A549 treated with AZD9567 at 1 μM for 4 hours (cell line): ENCODE data around the gene BAHCC1. TPM values are rescaled to one million over a fixed set of nuclear protein-coding genes. Genes with fewer than 3 reads are reported as not detected.

Source experiments
- total RNA-seq: library from RNA; stranded (reverse); fragments of 200-300 nt; extraction: Qiagen RNA extraction; gene quantifications from 5 replicates; pipeline ENCODE4 v1.2.3, GENCODE V29; 2022; ENCODE audit not compliant: insufficient read depth

BAHCC1 gene
- total RNA-seq = 5.2 to 9.7 TPM (median 7.6 TPM) in 5 replicates

GRCh38 chr17:81394921-81395599 is at the start of gene BAHCC1:
BAHCC1 (plus strand) TSS chr17:81395457; CDS start chr17:81399740, 4,283 bp downstream.

GRCh38 chr17:81512562-81513371 is 117.5 kb downstream of the BAHCC1 start, which contains the start of gene ACTG1:
ACTG1 (minus strand) TSS chr17:81512799; CDS start chr17:81512354, 445 bp downstream.

Other genes starting within 250 kb of the BAHCC1 start
- gene PVALEF, start 229.9 kb upstream of the BAHCC1 start, total RNA-seq = not detected in 5 replicates
- 0.38 to 0.63 TPM (median 0.47 TPM) in 4 of 5 replicates, not detected in the other for gene AATK, start 229.2 kb upstream of the BAHCC1 start, total RNA-seq
- 3.3 to 12.7 TPM (median 10.2 TPM) in 5 replicates for gene CEP131, start 172.5 kb upstream of the BAHCC1 start, total RNA-seq
- 20.8 to 33.4 TPM (median 30.7 TPM) in 5 replicates for gene TEPSIN, start 156.4 kb upstream of the BAHCC1 start, total RNA-seq
- 102 to 220 TPM (median 216 TPM) in 5 replicates for gene NDUFAF8, start 156.1 kb upstream of the BAHCC1 start, total RNA-seq
- 50.1 to 77.1 TPM (median 75.4 TPM) in 5 replicates for gene SLC38A10, start 100.2 kb upstream of the BAHCC1 start, total RNA-seq
- gene ACTG1, start 117.3 kb downstream of the BAHCC1 start, total RNA-seq = 5,191 to 8,158 TPM (median 5,456 TPM) in 5 replicates
- 0.91 to 1.4 TPM (median 1.1 TPM) in 4 of 5 replicates, not detected in the other for gene FSCN2, start 132.9 kb downstream of the BAHCC1 start, total RNA-seq
- gene FAAP100, start 156.9 kb downstream of the BAHCC1 start, total RNA-seq = 16.0 to 28.1 TPM (median 27.5 TPM) in 5 replicates
- gene NPLOC4, start 241.7 kb downstream of the BAHCC1 start, total RNA-seq = 88.7 to 101 TPM (median 98.7 TPM) in 5 replicates
- gene TSPAN10, start 241.7 kb downstream of the BAHCC1 start, total RNA-seq = 4.2 to 5.2 TPM (median 4.8 TPM) in 5 replicates